Daoy (cell line): ENCODE data around the gene ADI1. TPM values are rescaled to one million over a fixed set of nuclear protein-coding genes. Genes with fewer than 3 reads are reported as not detected.
"Not testable (repeated sequence)": the region's sequence is repeated elsewhere in the genome, so short reads cannot be mapped to it uniquely, and the experiment has no call there.

Experiments
- DNase-seq: peaks from one replicate; pipeline ENCODE4 v3.0.0-alpha.2; 2015; ENCODE audit warnings: low read depth
- total RNA-seq: library from RNA; depleted of rRNA; stranded (reverse); fragments of >200 nt; shearing (Covaris generic); gene quantifications from 2 replicates; pipeline ENCODE4 v1.2.3, GENCODE V29; 2014

The ADI1 gene
- total RNA-seq, 1 experiment from 2014 or later = 62.3 TPM

GRCh38 chr2:3529316-3530025 lies 10.1 kb upstream of the ADI1 start:
- DNase-seq = no peak

GRCh38 chr2:3527886-3528785 lies 8.8 kb upstream of the ADI1 start:
- no peak for DNase-seq

- no peak for DNase-seq
Measured at GRCh38 chr2:3526871-3527270, 7.5 kb upstream of the ADI1 start.

GRCh38 chr2:3523551-3524041 lies 4.3 kb upstream of the ADI1 start:
- peak; percentile 25 for DNase-seq

DNA sequence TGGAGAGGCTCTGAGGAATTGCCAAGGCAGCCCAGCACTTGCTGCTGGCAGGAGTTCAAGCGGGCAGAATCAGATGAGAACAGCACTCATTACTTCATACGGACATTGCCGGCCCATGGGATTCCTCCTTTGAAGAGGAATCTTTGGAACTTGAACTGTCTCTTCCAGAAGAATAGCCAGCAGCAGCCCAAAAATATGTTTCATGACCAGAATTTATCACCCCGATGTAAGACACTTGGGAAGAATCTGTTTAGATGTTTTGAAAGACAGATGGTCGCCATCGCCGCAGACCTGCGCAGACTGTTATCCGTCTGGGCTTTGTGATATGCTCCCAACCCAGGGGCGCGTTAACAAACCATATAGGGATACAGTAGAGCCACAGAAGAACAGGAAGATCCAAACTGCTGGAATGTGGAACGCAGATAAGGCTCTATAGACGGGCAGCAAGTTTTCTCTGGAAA lies 3.7 kb upstream of the ADI1 start:
- DNase-seq = no peak

DNA sequence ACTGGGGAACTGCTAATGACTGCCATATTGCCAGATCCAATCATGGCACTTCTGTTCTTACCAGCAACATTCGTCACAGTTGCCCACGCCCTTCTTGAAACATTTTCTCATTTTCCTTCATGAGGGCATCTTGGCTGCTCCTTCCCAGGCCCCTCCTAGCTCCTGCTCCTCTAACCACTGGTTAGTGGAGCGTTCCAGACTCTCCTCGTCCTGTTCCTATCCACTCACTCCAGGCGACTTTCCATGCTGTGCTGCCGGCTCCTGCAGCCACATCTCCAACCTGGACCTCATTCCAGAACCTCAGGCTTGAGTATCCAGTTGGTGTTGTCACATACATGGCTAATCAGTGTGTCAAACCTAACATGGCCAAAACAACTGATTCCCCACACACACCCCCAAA lies 1.3 kb upstream of the ADI1 start:
- DNase-seq = no peak

- DNase-seq = peak; percentile 100
Measured at GRCh38 chr2:3518496-3519254, 656 bp downstream of the ADI1 start.

DNA sequence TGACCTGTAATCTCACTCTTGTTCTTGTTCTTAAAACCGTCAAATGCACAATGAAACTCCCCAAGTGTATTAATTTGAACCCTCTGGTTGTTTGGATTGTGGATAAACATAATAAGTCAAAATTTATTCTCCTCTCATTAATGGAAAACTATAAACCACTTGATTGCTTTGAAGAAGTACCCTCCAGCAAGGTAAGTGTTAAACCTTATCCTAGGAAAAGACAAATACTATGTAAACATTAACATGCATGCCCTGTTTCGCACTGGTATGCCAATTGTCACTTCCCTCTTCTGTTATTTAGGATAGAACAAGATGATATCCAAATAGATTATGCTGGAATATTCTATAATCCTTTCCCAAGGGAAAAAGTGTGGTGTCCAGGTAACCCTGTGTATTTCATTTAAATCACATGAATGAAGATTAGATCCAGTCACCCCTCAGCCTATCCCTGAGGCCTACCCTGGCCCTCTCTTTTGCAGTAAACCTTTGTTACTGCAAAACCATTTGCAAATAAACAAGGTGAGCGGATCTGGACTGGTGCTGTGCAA lies 1.3 kb downstream of the ADI1 start:
- no peak for DNase-seq

DNA sequence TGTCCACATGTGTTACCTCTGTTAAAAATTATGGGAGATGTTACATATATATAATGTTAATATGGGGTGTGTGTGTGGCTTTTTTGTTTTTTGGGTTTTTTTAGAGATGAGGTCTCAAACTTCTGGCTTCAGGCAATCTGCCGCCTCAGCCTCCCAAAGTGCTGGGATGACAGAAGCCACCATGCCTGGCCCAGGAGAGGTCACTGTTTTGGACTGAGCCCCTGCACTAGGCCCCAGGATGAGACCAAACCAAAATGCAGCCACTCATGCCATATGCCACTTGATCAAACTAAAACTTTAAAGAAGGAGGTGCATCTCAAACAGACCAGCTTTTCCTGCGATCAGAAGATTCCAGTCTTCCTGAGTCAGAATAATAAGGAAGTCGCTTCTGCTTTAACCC lies 2.5 kb downstream of the ADI1 start:
- DNase-seq = no peak

- not testable (repeated sequence) for DNase-seq
Measured at GRCh38 chr2:3515438-3515837, 3.9 kb downstream of the ADI1 start.

- DNase-seq = no peak
Measured at GRCh38 chr2:3513026-3513810, 6.1 kb downstream of the ADI1 start.

- no peak for DNase-seq
Measured at GRCh38 chr2:3512086-3512485, 7.2 kb downstream of the ADI1 start.

DNA sequence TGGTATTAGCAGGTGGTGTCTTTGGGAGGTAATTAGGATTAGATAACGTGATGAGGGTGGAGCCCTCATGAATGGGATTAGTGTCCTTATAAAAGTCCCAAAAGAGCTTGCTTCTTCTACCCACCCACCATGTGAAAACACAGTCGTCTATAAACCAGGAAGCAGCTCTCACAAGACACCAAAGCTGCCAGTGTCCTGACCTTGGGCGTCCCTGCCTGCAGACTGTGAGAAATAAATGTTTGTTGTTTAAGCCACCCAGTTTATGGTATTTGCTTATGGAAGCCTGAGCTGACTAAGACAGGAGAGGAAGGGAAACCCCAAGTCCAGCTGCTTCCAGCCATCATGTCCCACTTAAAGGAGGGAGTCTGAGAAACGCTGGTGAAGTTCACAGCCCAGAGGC lies 13.6 kb downstream of the ADI1 start:
- DNase-seq = no peak

- no peak for DNase-seq
Measured at GRCh38 chr2:3504741-3505140, 14.6 kb downstream of the ADI1 start.

DNA sequence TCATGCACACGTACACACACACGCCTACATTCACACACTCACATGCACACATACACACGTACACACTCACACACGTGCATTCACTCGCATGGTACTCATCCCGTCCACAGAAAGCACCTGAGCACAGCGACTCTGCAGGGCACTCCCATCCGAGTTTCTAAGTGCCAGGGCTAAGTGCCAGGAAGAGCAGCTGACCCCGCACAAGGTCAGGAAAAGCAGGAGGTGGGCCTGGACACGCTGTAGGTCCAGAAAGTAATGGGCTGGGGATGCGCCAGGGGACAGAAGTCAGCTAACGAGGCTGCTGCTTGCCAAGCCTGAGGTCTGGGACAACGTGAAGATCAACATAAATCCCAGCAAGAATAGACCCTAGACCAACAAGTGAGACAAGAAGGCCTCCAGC lies 15.8 kb downstream of the ADI1 start:
- no peak for DNase-seq

DNA sequence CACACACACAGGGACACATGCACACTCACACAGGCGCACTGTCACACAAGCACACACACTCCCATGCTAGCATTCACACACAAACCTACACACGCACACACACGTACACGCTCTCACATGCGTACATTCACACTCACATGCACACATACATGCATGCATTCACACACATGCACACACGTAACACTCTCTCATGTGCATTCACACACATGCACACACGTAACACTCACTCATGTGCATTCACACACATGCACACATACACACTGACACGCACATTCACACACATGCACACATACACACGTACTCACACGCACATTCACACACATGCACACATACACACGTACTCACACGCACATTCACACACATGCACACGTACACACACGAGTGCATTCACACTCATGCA lies 16.3 kb downstream of the ADI1 start:
- DNase-seq = no peak

DNA sequence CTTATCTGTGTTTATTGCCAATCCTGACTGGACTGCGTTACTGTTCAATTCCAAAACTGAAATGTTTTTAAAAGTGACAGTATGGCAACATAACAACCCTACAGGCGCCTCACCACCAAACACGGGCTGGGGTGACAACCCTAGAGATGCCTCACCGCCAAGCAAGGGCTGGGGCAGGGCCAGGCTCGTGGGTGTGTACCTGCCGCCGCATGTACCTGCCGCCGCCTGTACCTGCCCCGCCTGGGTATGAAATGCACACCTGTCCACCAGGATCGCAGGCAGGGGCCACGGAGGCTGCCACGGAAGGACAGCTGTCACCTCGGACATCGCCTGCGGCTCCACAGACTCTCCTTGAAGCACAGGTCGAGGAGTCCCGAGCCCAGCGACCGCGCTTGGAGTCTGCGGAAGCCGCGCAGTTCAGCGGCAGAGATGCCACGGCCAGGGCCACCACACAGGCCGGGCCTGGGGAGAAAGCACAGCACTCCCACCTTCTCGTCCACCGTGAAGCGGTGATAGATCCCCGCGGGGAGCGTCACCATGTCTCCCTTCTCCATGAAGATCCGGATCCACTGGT lies 18.9 kb downstream of the ADI1 start:
- no peak for DNase-seq

DNA sequence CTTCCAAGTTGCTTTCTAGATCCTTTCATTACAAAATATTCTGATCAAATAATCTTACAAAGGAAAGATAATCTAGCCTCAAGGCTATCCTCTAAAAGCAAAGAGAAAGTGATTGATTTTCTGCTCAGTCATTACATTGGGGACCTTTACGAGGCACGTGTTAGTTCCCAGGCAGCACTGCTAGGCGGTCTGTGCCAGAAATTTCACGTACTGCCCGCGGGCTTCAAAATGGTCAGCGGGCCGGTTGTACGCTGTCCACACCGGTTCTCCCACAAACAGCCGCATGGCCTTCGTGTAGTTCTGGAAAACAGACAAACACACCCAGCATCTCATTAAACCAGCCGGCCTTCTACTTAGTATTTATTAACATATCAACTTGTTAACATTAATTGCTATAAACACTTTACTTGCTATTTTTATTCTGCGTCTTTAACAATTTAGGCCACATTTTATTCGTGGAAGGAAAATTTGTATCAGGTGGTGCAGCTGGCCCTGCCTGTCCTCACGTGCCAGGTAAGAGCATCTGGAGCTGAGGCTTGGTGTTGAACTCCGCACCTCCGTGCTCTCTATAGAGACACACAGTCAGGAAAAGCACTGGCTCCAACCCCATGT lies 20.4 kb downstream of the ADI1 start:
- DNase-seq = no peak

GRCh38 chr2:3496708-3497080 lies 22.6 kb downstream of the ADI1 start:
- DNase-seq = not testable (repeated sequence)

GRCh38 chr2:3494984-3495666 lies 24.2 kb downstream of the ADI1 start:
- no peak for DNase-seq
